ENCODE data around the gene GNG2. TPM values are rescaled to one million over a fixed set of nuclear protein-coding genes. Genes with fewer than 3 reads are reported as not detected.

GNG2 gene
- total RNA-seq, 1 experiment from 2014 or later, result 7.0 TPM

GRCh38 chr14:51873221-51873893, 12.9 kb downstream of the GNG2 start:
- H4K8ac ChIP-seq (replicated peaks; ENCODE audit: insufficient read length, low read depth, low read length), result no peak overlapping the region
- H2AFZ ChIP-seq (ENCODE audit: low read length), result no peak overlapping the region
- H3K4me1 Mint-ChIP-seq, result no peaks in the 10 kb centered on the region
- H3K14ac ChIP-seq (ENCODE audit: insufficient read depth, low read length), result no peak overlapping the region
- H3K9me3 ChIP-seq (ENCODE audit: control insufficient read depth, low read depth, low read length), result no peaks in the 10 kb centered on the region
- H3T11ph ChIP-seq (ENCODE audit: low read length), result no peak overlapping the region
- H2BK120ac ChIP-seq (ENCODE audit: low read depth, low read length, poor library complexity, severe bottlenecking), result no peak overlapping the region
- no peak overlapping the region for H3K27ac ChIP-seq (ENCODE audit: insufficient read length, low read depth, low read length)
- no peaks in the 10 kb centered on the region for H3K27me3 ChIP-seq (ENCODE audit: insufficient read depth, low read length)
- no peak overlapping the region for H2BK12ac ChIP-seq (ENCODE audit: insufficient read length, low read depth, low read length)
- no peak overlapping the region for H3K23ac ChIP-seq (ENCODE audit: insufficient read length, low read depth, low read length)
- H4K91ac ChIP-seq (ENCODE audit: insufficient read length, low read depth, low read length), result no peak overlapping the region
- H2AK5ac ChIP-seq (ENCODE audit: insufficient read length, low read length), result no peak overlapping the region
- no peak for DNase-seq
- no peak overlapping the region for H2BK20ac ChIP-seq (ENCODE audit: low read depth, low read length, poor library complexity, severe bottlenecking)
- no peak overlapping the region for H3K4me2 ChIP-seq (ENCODE audit: insufficient read depth, insufficient read length, low read length)
- no peaks in the 10 kb centered on the region for H3K27me3 Mint-ChIP-seq (ENCODE audit: low read depth)
- 0 out of 7 replicates have a peak overlapping the region, but pooled peaks of 1 of the 3 experiments have one; percentile 30 for H3K27ac Mint-ChIP-seq
- WGBS (ENCODE audit: extremely low coverage, insufficient read length, low lambda C conversion rate), result no CpG with 5 or more reads among the region's 2 CpGs
- no peak overlapping the region for H3K4ac ChIP-seq (ENCODE audit: low read depth, low read length)
- no peaks in the 10 kb centered on the region for H3K9me3 Mint-ChIP-seq
- no peak overlapping the region for H4K5ac ChIP-seq (ENCODE audit: insufficient read length, low read depth, low read length)
- no peaks in the 10 kb centered on the region for H3K4me1 ChIP-seq (ENCODE audit: insufficient read depth, low read length)
- no peak overlapping the region for H2BK15ac ChIP-seq (ENCODE audit: low read depth, low read length)
- H3K79me2 ChIP-seq (ENCODE audit: insufficient read depth, low read length), result no peaks in the 10 kb centered on the region
- H3K36me3 Mint-ChIP-seq (ENCODE audit: insufficient read depth in 1 of 3, low read depth in 3 of 3), result no peaks in the 10 kb centered on the region
- H4K20me1 ChIP-seq (ENCODE audit: control insufficient read depth, insufficient read depth, insufficient read length), result no peaks in the 10 kb centered on the region
- H2BK5ac ChIP-seq (ENCODE audit: insufficient read length, low read length), result no peak overlapping the region
- no peaks in the 10 kb centered on the region for H3K23me2 ChIP-seq (ENCODE audit: insufficient read length, low read depth, low read length, poor library complexity, severe bottlenecking)
- H3K56ac ChIP-seq (ENCODE audit: insufficient read length, low read depth, low read length), result no peak overlapping the region
- no peak overlapping the region for H3K9ac ChIP-seq (ENCODE audit: extremely low read depth, insufficient read length, low read length)
- H3K79me1 ChIP-seq (ENCODE audit: insufficient read depth, low read depth, low read length, poor library complexity, severe bottlenecking), result no peaks in the 10 kb centered on the region
- H3K4me3 Mint-ChIP-seq, result no peak overlapping the region
- TF ChIP-seq, protein P1, sequence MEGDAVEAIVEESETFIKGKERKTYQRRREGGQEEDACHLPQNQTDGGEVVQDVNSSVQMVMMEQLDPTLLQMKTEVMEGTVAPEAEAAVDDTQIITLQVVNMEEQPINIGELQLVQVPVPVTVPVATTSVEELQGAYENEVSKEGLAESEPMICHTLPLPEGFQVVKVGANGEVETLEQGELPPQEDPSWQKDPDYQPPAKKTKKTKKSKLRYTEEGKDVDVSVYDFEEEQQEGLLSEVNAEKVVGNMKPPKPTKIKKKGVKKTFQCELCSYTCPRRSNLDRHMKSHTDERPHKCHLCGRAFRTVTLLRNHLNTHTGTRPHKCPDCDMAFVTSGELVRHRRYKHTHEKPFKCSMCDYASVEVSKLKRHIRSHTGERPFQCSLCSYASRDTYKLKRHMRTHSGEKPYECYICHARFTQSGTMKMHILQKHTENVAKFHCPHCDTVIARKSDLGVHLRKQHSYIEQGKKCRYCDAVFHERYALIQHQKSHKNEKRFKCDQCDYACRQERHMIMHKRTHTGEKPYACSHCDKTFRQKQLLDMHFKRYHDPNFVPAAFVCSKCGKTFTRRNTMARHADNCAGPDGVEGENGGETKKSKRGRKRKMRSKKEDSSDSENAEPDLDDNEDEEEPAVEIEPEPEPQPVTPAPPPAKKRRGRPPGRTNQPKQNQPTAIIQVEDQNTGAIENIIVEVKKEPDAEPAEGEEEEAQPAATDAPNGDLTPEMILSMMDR (conservative IDR thresholded peaks at IDR 0.05), result no peak
- H3K18ac ChIP-seq (ENCODE audit: insufficient read length, low read depth, low read length), result no peak overlapping the region
